ENCODE measurements around the gene RAPGEF1. TPM values are rescaled to one million over a fixed set of nuclear protein-coding genes. Genes with fewer than 3 reads are reported as not detected.

Gene RAPGEF1
- total RNA-seq, 2 experiments from 2014 or later, result 149 to 158 TPM

DNA sequence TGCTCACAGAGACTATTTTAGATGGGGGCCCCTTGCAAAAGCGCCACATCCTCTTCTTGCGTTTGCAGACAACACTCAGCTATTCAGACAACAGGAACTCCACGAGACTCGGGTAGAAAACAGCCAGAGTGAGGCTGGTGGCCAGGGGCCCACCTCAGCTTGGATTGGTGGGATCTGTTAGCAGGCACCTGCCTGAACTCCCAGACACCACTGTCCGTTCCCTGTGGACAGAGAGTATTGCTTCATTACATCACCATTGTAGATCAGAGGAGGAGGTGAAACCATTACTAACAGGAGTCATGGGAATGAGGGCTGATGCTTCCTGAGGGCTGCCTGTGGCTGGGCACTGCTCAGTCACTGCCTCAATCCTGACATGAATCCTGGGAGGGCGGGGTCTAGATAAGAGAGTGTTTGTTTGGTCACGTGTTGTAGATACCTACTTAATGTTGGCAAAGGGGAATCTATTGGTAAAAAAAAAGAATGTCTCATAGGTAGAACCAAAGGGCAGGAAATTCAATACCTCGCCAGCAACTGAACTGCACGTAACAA lies 4.4 kb upstream of the RAPGEF1 start:
- ChIA-PET CTCF (interaction anchor here (0.5 to 7.9 kb wide), 10 partner anchors 8 to 588 kb away, joined by 3 to 77 read pairs (median 6); no protein-coding TSS in a partner anchor), POLR2A (interaction anchor here (1.1 to 3.5 kb wide), 8 partner anchors 10 to 240 kb away, joined by 3 to 16 read pairs (median 6); no protein-coding TSS in a partner anchor)
- no peaks in the 10 kb centered on the region for H3K27me3 Mint-ChIP-seq
- H3K27ac Mint-ChIP-seq, result peak overlapping the region; percentile 78
- no peak for DNase-seq
- H3K9me3 Mint-ChIP-seq, result no peaks in the 10 kb centered on the region
- H3K4me1 Mint-ChIP-seq, result peaks cover 41% of the 10 kb centered on the region
- no peak overlapping the region for H3K4me3 Mint-ChIP-seq
- H3K36me3 Mint-ChIP-seq (ENCODE audit: low read depth), result peaks cover under 1% of the 10 kb centered on the region

DNA sequence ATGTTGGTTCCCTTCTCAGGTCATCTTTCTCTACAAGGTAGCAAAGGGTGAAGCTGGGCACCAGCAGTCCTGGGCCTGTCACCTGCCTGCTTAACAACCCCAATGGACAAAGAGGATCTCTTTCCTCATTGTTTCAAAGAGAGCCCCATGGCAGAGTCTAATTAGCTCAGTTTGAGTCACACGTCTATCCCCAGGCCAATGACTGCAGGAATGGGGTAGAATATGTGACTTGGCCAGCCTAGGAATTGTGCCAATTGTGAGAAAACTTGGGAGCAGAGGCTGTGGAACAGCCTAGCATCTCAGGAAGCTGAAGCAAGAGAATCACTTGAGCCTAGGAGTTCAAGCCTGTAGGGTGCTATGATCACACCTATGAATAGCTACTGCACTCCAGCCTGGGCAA lies 3.6 kb upstream of the RAPGEF1 start:
- no peak overlapping the region for H3K4me3 Mint-ChIP-seq
- peaks cover 43% of the 10 kb centered on the region for H3K4me1 Mint-ChIP-seq
- POLR2A ChIA-PET, result interaction anchor here (0.9 to 3.5 kb wide), 8 partner anchors 10 to 240 kb away, joined by 3 to 16 read pairs (median 4); no protein-coding TSS in a partner anchor
- no peaks in the 10 kb centered on the region for H3K27me3 Mint-ChIP-seq
- H3K9me3 Mint-ChIP-seq, result no peaks in the 10 kb centered on the region
- no peak for DNase-seq
- CTCF ChIA-PET, result interaction anchor here (0.5 to 7.9 kb wide), 12 partner anchors 11 to 588 kb away, joined by 3 to 77 read pairs (median 4); no protein-coding TSS in a partner anchor
- peaks cover 8% of the 10 kb centered on the region for H3K36me3 Mint-ChIP-seq (ENCODE audit: low read depth)
- H3K27ac Mint-ChIP-seq, result peak overlapping the region; percentile 78

DNA sequence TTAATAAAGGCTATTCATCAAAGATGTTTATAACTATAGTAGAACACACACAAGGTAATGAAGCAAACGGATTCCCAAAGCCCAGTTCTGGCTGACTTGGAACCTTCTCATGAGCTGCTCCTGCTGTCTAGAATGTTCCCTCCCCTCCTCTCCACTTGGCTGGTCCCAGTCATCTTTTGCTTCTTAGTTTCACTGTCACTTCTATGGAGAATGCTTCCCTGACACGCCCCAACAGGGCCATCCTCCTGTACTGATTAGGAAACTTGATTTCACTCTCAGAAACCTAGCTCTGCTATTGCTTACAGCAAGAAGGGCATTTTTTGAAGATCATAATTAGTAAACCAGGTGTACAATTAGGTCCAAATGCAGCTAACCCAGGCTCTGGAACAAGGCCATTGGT lies 3.2 kb upstream of the RAPGEF1 start:
- peaks cover 40% of the 10 kb centered on the region for H3K4me1 Mint-ChIP-seq
- H3K36me3 Mint-ChIP-seq (ENCODE audit: low read depth), result peaks cover 9% of the 10 kb centered on the region
- no peaks in the 10 kb centered on the region for H3K27me3 Mint-ChIP-seq
- ChIA-PET POLR2A (interaction anchor here (0.9 to 3.5 kb wide), 7 partner anchors 9 to 164 kb away, joined by 3 to 16 read pairs (median 4); no protein-coding TSS in a partner anchor), CTCF (interaction anchor here (0.9 to 7.9 kb wide), 10 partner anchors 11 to 243 kb away, joined by 3 to 77 read pairs (median 6); no protein-coding TSS in a partner anchor)
- no peak for DNase-seq
- H3K4me3 Mint-ChIP-seq, result no peak overlapping the region
- H3K9me3 Mint-ChIP-seq, result no peaks in the 10 kb centered on the region
- no peak overlapping the region for H3K27ac Mint-ChIP-seq

DNA sequence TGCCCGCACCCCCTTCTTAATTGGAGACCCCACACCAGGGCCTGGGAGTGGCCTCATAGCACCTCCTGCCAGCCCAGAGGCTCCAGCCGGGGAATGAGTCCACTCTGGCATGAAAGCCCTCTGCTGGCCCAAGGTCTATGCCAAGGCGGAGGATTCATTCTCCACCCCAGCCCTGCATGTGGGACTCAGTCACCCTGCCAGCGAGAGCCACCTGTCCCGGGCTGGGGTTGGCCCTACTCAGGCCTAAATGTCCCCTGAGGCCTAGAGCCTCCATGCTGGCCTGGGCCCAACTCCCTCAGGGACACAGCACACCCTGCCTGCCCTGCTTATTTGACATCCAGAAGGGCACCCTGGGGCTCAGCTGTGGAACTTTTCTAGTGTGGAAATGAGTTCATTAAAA lies 1.0 kb upstream of the RAPGEF1 start:
- H3K9me3 Mint-ChIP-seq, result no peaks in the 10 kb centered on the region
- H3K4me1 Mint-ChIP-seq, result peaks cover 52% of the 10 kb centered on the region
- H3K4me3 Mint-ChIP-seq, result peak overlapping the region; percentile 72
- peaks cover 25% of the 10 kb centered on the region for H3K36me3 Mint-ChIP-seq (ENCODE audit: low read depth)
- no peaks in the 10 kb centered on the region for H3K27me3 Mint-ChIP-seq
- H3K27ac Mint-ChIP-seq, result peak overlapping the region; percentile 72
- POLR2A ChIA-PET, result interaction anchor here (1.4 to 2.4 kb wide), 3 partner anchors 9 to 149 kb away, joined by 3 to 13 read pairs (median 5); no protein-coding TSS in a partner anchor
- CTCF ChIA-PET, result interaction anchor here (0.8 to 7.9 kb wide), 14 partner anchors 11 to 391 kb away, joined by 3 to 78 read pairs (median 5); no protein-coding TSS in a partner anchor
- DNase-seq, result no peak

DNA sequence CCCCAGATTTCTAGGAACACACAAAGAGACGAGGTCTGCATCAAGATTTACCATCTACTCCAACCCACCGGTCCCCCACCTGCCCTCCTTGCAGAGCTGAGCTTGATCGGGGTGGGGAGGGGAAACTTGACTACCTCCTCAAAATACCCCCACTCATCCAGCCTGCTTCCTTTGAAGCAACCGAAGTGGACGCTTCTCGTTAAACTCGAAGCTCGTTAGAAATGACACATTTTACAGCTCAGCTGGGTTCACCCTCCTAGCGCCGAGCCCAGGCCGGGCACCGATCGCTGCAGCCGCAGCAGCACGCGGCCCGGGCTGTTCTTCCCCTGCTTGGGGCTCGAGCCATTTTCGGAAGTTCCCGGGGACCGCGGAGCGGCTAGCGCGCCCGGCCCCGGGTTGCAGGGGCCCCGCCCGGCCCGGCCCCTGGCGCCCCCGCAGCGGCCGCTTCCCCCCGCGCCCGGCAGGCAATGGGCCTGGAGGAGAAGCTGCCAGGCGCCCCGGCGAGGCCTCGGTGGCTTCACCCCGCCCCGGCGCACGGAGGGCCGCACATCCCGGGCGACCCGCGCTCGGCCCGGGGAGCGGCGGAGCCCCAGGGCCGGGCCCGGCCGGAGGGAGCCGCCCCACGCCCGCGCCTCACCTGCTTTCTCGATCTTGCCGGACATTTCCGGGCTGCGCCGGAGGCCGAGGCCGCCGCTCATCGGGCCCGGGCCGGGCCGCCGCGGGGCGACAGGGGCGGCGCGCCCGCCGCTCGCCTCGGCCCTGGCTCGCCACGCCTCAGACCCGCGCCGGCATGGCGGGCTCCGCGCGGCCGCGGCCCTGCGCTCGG lies 530 bp downstream of the RAPGEF1 start:
- ChIA-PET CTCF (interaction anchor here (0.8 to 7.9 kb wide), 21 partner anchors 12 to 366 kb away, joined by 3 to 78 read pairs (median 4); no protein-coding TSS in a partner anchor), POLR2A (interaction anchor here (0.7 to 14.7 kb wide), 17 partner anchors 7 to 466 kb away, joined by 3 to 238 read pairs (median 5); partner anchors contain the start of gene POMT1)
- Mint-ChIP-seq H3K4me3 (peak overlapping the region; percentile 97), H3K4me1 (peaks cover 59% of the 10 kb centered on the region), H3K36me3 (ENCODE audit: low read depth) (peaks cover 39% of the 10 kb centered on the region), H3K9me3 (no peaks in the 10 kb centered on the region), H3K27me3 (no peaks in the 10 kb centered on the region), H3K27ac (peak overlapping the region; percentile 92)
- DNase-seq, result peak; percentile 51

DNA sequence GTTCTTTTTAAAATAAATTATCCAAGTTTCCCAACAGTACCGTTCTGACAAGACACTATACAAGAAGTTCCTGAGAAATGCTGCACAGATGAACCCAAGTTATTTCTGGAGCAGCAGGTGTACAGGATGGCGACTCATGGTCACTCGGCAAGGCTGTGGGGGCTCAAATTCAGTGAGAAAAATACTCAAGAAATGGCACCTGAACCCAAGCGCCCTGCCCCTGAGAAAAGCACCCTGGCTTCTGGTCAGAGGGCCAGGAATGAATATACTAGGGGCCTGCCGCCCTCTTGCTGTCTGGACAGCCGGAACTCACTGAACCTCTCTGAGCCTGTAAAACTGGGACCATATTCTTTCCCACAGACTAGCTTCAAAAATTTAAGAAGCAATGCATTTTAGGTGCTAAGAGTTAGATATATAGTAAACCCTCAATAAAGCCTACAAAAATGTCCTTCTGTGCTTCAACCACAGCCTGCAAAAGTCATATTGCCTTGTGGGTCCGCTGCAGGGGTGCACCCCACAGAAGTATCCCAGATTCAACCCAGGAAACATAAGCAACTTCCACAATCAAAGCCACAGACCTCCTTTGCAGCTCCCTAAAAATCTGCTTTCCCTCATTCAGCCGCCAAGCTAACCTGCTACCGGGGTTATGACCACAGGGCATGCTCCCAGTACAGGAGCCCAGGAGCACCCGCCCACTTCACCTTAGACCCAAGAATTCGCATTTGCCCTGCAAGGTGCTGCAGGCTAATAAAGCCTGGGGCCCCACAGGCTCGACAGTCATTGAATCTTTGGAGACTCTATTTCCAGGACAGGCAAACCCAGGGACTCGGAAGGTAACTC lies 1.4 kb downstream of the RAPGEF1 start:
- Mint-ChIP-seq H3K27me3 (no peaks in the 10 kb centered on the region), H3K36me3 (ENCODE audit: low read depth) (peaks cover 41% of the 10 kb centered on the region), H3K4me1 (peaks cover 59% of the 10 kb centered on the region), H3K4me3 (peak overlapping the region; percentile 97), H3K9me3 (no peaks in the 10 kb centered on the region), H3K27ac (peak overlapping the region; percentile 92)
- POLR2A ChIA-PET, result interaction anchor here (0.7 to 14.7 kb wide), 15 partner anchors 10 to 465 kb away, joined by 3 to 238 read pairs (median 5); partner anchors contain the start of gene POMT1
- DNase-seq, result no peak
- CTCF ChIA-PET, result interaction anchor here (0.8 to 7.9 kb wide), 17 partner anchors 11 to 365 kb away, joined by 3 to 78 read pairs (median 4); no protein-coding TSS in a partner anchor

DNA sequence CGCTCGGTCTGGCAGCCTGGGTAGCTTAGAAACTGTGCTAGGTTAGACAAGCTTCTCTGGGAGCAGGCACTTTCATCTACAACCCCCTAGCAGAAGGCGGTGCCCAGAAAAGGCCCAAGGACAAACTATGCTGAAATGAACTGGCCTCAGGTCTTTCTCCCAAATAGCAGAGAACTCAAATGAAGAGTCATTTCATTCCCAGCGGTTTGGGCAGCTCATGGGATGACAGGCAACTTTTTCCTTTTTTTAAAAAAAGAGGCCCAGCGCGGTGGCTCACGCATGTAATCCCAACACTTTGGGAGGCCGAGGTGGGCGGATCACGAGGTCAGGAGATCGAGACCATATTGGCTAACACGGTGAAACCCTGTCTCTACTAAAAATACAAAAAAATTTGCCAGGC lies 2.5 kb downstream of the RAPGEF1 start:
- peaks cover 58% of the 10 kb centered on the region for H3K4me1 Mint-ChIP-seq
- peak overlapping the region; percentile 71 for H3K4me3 Mint-ChIP-seq
- H3K9me3 Mint-ChIP-seq, result no peaks in the 10 kb centered on the region
- CTCF ChIA-PET, result interaction anchor here (0.7 to 5.7 kb wide), 6 partner anchors 10 to 147 kb away, joined by 3 to 78 read pairs (median 4); no protein-coding TSS in a partner anchor
- no peak for DNase-seq
- no peaks in the 10 kb centered on the region for H3K27me3 Mint-ChIP-seq
- peaks cover 41% of the 10 kb centered on the region for H3K36me3 Mint-ChIP-seq (ENCODE audit: low read depth)
- POLR2A ChIA-PET, result interaction anchor here (1.2 to 14.7 kb wide), 6 partner anchors 9 to 152 kb away, joined by 3 to 238 read pairs (median 34); no protein-coding TSS in a partner anchor
- peak overlapping the region; percentile 99 for H3K27ac Mint-ChIP-seq

DNA sequence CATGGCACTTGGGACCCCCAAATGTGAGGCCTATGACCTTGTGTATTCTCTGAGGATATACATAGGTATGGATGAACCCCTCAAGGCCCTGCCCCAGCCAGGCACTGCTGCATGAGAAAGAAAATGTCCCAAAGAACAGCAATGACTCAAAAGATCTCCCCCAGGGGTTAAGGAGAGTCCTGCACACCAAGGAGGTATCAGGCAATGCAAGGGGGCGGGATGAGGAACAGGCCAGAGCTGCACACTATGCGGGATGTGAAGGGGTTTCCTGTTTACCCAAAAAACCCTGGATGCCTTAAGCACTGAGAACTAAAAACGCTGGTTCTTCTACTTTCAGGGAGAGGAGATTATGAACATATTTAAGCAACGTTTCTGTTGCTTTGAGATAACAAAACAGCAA lies 3.4 kb downstream of the RAPGEF1 start:
- no peaks in the 10 kb centered on the region for H3K27me3 Mint-ChIP-seq
- POLR2A ChIA-PET, result interaction anchor here (1.1 to 14.7 kb wide), 9 partner anchors 8 to 151 kb away, joined by 3 to 238 read pairs (median 4); no protein-coding TSS in a partner anchor

DNA sequence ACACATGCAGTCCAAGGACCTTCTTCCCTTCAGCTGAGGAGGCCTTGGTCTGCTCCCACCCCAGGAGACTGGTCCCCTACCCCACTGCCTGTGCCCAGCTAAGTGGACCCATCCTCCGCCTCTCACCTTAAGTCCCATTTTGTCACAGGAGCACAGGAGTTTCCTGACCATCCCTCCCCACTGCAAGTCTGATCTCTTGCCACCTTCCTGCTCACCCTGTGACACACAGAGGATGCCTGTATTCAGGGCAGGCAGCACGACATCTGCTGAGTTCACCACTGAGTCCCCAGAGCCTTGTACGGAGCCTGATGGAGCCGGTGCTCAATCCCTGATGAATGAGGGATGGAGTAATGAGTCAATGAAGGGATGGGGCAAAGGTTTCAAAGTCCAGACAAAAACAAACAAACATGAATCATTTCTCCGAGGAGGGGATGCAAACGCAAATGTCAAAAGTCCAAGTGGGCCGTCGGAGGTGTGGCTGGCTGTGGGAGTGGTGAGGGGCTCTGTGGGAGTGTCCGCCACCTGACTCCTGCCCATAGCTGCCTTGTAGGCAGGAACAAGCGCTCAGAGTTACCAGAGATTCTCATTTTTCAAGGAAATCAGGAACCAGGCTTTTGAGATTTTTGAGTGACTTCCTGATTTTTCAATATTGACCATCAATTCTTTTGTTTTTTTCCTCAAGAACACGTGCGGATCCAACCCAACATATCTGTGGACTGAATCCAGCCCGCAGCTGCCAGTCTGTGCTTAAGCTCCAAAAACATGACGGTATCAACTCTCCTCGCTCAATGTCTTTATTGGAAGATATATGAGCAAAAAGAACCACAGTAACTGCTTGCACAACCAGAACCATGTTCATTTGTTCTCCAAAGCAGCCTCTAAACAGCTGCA lies 4.4 kb downstream of the RAPGEF1 start:
- peak; percentile 43 for DNase-seq
- ChIA-PET POLR2A (interaction anchor here (0.8 to 14.7 kb wide), 13 partner anchors 7 to 150 kb away, joined by 3 to 238 read pairs (median 4); no protein-coding TSS in a partner anchor), CTCF (interaction anchor here (0.9 to 5.7 kb wide), 4 partner anchors 9 to 83 kb away, joined by 3 to 78 read pairs (median 4); no protein-coding TSS in a partner anchor)
- Mint-ChIP-seq H3K4me1 (peaks cover 77% of the 10 kb centered on the region), H3K4me3 (peak overlapping the region; percentile 71), H3K9me3 (no peaks in the 10 kb centered on the region), H3K36me3 (ENCODE audit: low read depth) (peaks cover 43% of the 10 kb centered on the region), H3K27ac (peak overlapping the region; percentile 99), H3K27me3 (no peaks in the 10 kb centered on the region)

More for the DNA sequence above, 3.4 kb downstream of the RAPGEF1 start:
- Mint-ChIP-seq H3K9me3 (no peaks in the 10 kb centered on the region), H3K36me3 (ENCODE audit: low read depth) (peaks cover 42% of the 10 kb centered on the region), H3K4me1 (peaks cover 68% of the 10 kb centered on the region), H3K27ac (peak overlapping the region; percentile 99), H3K4me3 (peak overlapping the region; percentile 71)
- CTCF ChIA-PET, result interaction anchor here (0.9 to 5.7 kb wide), 7 partner anchors 8 to 84 kb away, joined by 3 to 78 read pairs (median 4); no protein-coding TSS in a partner anchor
- no peak for DNase-seq

DNA sequence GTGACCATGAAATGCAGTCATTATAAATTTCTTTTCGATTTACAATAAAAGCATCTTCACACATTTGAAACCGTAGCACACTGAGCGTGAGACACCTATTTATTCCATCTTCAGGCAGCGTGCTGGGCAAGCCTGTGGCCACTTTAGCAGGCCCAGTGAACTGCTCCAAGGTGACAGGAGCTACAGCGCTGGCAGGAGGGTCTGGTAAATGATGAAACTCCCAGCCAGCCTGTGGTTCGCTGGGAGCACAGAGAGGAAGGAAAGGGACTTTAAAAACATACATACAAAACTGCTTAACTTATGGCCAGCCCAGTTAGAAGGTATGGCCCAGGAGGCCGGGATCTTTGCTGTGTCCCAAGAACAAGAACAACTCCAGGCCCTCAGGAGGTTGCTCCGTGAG lies 5.1 kb downstream of the RAPGEF1 start:
- ChIA-PET CTCF (no interaction called here), POLR2A (interaction anchor here (0.7 to 14.7 kb wide), 9 partner anchors 9 to 149 kb away, joined by 3 to 362 read pairs (median 23); no protein-coding TSS in a partner anchor)
- Mint-ChIP-seq H3K27me3 (no peaks in the 10 kb centered on the region), H3K4me3 (peak overlapping the region; percentile 71), H3K9me3 (no peaks in the 10 kb centered on the region), H3K27ac (peak overlapping the region; percentile 99), H3K36me3 (ENCODE audit: low read depth) (peaks cover 44% of the 10 kb centered on the region), H3K4me1 (peaks cover 77% of the 10 kb centered on the region)
- no peak for DNase-seq

DNA sequence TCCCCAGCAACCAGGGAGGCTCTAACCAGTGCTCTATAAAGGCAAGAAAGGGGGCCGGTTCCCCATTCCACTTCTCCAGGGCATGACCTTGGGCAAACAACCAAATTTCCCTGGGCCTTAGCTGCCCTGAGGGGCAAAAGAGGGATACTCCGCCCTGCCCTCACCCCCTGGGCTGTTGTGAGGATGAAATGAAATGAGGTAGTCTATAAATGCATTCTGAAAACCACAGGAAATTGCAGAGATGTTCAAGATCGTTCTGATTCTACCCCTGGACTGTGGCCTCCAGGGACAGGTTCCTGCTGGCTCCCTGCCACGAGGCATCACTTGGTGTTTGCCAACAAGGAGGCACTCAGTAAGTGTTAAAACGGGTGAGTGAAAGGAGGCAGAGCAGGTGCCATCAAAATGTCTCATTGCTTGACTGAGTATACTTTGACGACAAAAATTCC lies 5.7 kb downstream of the RAPGEF1 start:
- peaks cover 46% of the 10 kb centered on the region for H3K36me3 Mint-ChIP-seq (ENCODE audit: low read depth)
- ChIA-PET CTCF (interaction anchor here (0.6 to 8.0 kb wide), 6 partner anchors 20 to 76 kb away, joined by 3 to 87 read pairs (median 4); no protein-coding TSS in a partner anchor), POLR2A (interaction anchor here (0.7 to 14.7 kb wide), 14 partner anchors 10 to 361 kb away, joined by 3 to 362 read pairs (median 8); no protein-coding TSS in a partner anchor)
- no peaks in the 10 kb centered on the region for H3K27me3 Mint-ChIP-seq
- peak overlapping the region; percentile 99 for H3K27ac Mint-ChIP-seq
- DNase-seq, result peak; percentile 59
- peak overlapping the region; percentile 71 for H3K4me3 Mint-ChIP-seq
- no peaks in the 10 kb centered on the region for H3K9me3 Mint-ChIP-seq
- peaks cover 83% of the 10 kb centered on the region for H3K4me1 Mint-ChIP-seq
